Glomerular visceral epithelial cell (primary cell): Measurements from ENCODE around the gene LMCD1.
A peak's percentile ranks its signal among the peaks of the same experiment; 100 is the strongest.

Experiments used
- DNase-seq: peaks from one replicate; pipeline ENCODE4 v3.0.0-alpha.2; 2016; ENCODE audit errors: extremely low spot score

LMCD1 gene

GRCh38 chr3:8619548-8619947, 117.9 kb downstream of the LMCD1 start:
- no peak for DNase-seq

GRCh38 chr3:8621141-8621540, 119.5 kb downstream of the LMCD1 start:
- no peak for DNase-seq

- DNase-seq = peak; percentile 51
These were observed 120.2 kb downstream of the LMCD1 start for GRCh38 chr3:8621872-8622271.

- peak; percentile 69 for DNase-seq
These were observed 121.5 kb downstream of the LMCD1 start for GRCh38 chr3:8622873-8623691.

- DNase-seq = no peak
These were observed 122.1 kb downstream of the LMCD1 start for GRCh38 chr3:8623741-8624140.
